ENCODE results near the gene SLC12A3. TPM values are rescaled to one million over a fixed set of nuclear protein-coding genes. Genes with fewer than 3 reads are reported as not detected.

Gene SLC12A3
- total RNA-seq, 1 donor from 2014 or later, result not detected

DNA sequence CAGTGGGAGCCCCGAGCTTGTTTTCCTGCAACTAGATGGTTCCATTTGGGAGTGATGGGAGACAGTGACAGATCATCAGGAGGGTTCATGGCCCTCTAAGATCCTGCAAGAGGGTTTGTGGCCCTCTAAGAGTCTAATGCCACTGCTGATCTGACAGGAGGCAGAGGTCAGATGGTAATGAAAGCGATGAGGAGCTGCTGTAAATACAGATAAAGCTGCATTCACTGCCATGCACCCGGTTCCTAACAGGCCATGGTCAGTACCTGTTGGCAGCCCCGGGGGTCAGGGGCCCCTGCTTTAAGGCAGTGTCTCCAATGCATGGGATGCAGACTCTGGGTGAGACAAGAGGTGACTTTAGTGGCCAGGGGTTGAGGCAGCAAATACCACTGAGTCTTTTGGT, 30.8 kb downstream of the SLC12A3 start:
- Histone ChIP-seq H3F3A (ENCODE audit: low read depth) (no peaks in the 10 kb centered on the region), H3K4me3 (no peak overlapping the region), H4K20me1 (ENCODE audit: low read depth) (no peaks in the 10 kb centered on the region), H3K27ac (no peak overlapping the region), H3K36me3 (no peaks in the 10 kb centered on the region), H3K27me3 (no peaks in the 10 kb centered on the region), H3K4me2 (no peak overlapping the region), H3K4me1 (no peaks in the 10 kb centered on the region), H3K9me3 (ENCODE audit: low read depth) (no peaks in the 10 kb centered on the region), H2AFZ (replicated peaks) (no peak overlapping the region), H3K79me2 (ENCODE audit: low read depth) (no peaks in the 10 kb centered on the region), H3K9ac (no peak overlapping the region)
- H3K36me3 Mint-ChIP-seq, result no peaks in the 10 kb centered on the region
- H3K4me3 Mint-ChIP-seq, result no peak overlapping the region
- no peaks in the 10 kb centered on the region for H3K4me1 Mint-ChIP-seq
- TF ChIP-seq EZH2 (IDR thresholded peaks at IDR 0.05) (no peak), EZH2phosphoT487 (IDR thresholded peaks at IDR 0.05) (no peak)
- TF ChIP-seq, protein P1, sequence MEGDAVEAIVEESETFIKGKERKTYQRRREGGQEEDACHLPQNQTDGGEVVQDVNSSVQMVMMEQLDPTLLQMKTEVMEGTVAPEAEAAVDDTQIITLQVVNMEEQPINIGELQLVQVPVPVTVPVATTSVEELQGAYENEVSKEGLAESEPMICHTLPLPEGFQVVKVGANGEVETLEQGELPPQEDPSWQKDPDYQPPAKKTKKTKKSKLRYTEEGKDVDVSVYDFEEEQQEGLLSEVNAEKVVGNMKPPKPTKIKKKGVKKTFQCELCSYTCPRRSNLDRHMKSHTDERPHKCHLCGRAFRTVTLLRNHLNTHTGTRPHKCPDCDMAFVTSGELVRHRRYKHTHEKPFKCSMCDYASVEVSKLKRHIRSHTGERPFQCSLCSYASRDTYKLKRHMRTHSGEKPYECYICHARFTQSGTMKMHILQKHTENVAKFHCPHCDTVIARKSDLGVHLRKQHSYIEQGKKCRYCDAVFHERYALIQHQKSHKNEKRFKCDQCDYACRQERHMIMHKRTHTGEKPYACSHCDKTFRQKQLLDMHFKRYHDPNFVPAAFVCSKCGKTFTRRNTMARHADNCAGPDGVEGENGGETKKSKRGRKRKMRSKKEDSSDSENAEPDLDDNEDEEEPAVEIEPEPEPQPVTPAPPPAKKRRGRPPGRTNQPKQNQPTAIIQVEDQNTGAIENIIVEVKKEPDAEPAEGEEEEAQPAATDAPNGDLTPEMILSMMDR (IDR thresholded peaks at IDR 0.05), result no peak
- H3K27me3 Mint-ChIP-seq (ENCODE audit: insufficient read depth, low read depth), result peaks cover 10% of the 10 kb centered on the region
- H3K27ac Mint-ChIP-seq, result no peak overlapping the region
- no peaks in the 10 kb centered on the region for H3K9me3 Mint-ChIP-seq
- no peak for DNase-seq (ENCODE audit: low spot score)

DNA sequence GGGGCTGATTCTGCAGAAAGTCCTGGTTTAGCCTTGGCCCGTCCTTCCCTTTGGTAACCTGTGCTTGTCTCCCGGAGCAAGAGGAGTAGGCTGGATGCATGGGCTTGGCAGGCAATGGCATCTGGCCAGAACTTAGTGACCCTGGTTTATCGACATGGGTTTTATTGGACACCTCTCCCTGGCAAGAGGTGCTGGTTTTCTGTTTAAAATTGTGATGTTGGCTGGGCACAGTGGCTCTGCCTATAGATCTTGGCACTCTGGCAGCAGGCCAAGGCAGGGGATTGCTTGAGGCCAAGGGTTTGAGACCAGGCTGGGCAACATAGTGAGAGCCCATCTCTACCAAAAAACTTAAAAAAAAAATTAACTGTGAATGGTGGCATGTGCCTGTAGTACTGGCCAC, 31.2 kb downstream of the SLC12A3 start:
- H3K9me3 Mint-ChIP-seq, result no peaks in the 10 kb centered on the region
- Histone ChIP-seq H3K9me3 (ENCODE audit: low read depth) (no peaks in the 10 kb centered on the region), H3F3A (ENCODE audit: low read depth) (no peaks in the 10 kb centered on the region), H3K27me3 (no peaks in the 10 kb centered on the region), H3K4me1 (no peaks in the 10 kb centered on the region), H2AFZ (replicated peaks) (no peak overlapping the region), H3K79me2 (ENCODE audit: low read depth) (no peaks in the 10 kb centered on the region), H4K20me1 (ENCODE audit: low read depth) (no peaks in the 10 kb centered on the region), H3K4me2 (no peak overlapping the region), H3K27ac (no peak overlapping the region), H3K36me3 (no peaks in the 10 kb centered on the region), H3K9ac (no peak overlapping the region), H3K4me3 (no peak overlapping the region)
- TF ChIP-seq EZH2 (IDR thresholded peaks at IDR 0.05) (no peak), EZH2phosphoT487 (IDR thresholded peaks at IDR 0.05) (no peak)
- TF ChIP-seq, protein P1 (IDR thresholded peaks at IDR 0.05), result no peak
- DNase-seq (ENCODE audit: low spot score), result no peak
- no peak overlapping the region for H3K4me3 Mint-ChIP-seq
- H3K36me3 Mint-ChIP-seq, result no peaks in the 10 kb centered on the region
- no peaks in the 10 kb centered on the region for H3K4me1 Mint-ChIP-seq
- H3K27ac Mint-ChIP-seq, result no peak overlapping the region
- peaks cover 10% of the 10 kb centered on the region for H3K27me3 Mint-ChIP-seq (ENCODE audit: insufficient read depth, low read depth)

DNA sequence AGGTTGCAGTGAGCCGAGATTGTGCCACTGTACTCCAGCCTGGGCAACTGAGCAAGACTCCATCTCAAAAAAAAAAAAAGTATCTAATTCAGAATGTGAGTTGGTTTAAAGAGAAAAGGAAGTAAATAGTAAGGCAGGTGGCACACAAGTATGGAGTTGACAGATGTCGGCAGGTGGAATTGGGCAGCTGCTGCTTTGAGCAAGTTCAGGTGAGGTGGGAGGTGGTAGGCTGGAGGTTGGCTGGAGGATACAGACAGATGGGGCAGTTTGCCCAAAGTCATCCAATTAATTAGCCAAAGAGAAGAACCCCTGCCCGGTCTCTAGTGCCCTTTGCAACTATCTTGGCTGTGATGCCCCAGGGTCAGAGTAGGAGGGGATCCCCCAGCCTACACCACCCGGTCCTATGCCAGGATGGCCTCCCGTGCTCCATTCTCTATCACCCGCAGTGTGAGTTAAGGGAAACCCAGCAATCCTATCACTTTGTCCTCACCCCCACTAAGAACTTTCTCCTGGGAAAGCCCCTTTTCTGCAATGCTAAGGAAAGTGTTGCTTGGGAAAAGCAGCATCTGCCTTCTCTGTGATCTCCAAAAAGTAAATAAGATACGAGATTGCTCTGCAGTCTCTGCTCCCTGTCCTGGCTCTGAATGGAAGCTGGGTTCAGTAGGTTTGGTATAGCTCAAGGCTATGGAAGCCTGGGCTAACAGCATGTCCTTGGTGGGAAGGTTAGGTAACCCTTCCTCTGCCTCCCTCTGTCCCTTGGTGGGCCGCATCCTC, 32.2 kb downstream of the SLC12A3 start:
- Histone ChIP-seq H3K27ac (no peak overlapping the region), H3K27me3 (no peaks in the 10 kb centered on the region), H3K4me2 (no peak overlapping the region), H3K4me1 (no peaks in the 10 kb centered on the region), H2AFZ (replicated peaks) (no peak overlapping the region), H3K9me3 (ENCODE audit: low read depth) (no peaks in the 10 kb centered on the region), H4K20me1 (ENCODE audit: low read depth) (no peaks in the 10 kb centered on the region), H3F3A (ENCODE audit: low read depth) (no peaks in the 10 kb centered on the region), H3K4me3 (no peak overlapping the region), H3K79me2 (ENCODE audit: low read depth) (no peaks in the 10 kb centered on the region), H3K36me3 (no peaks in the 10 kb centered on the region), H3K9ac (no peak overlapping the region)
- no peaks in the 10 kb centered on the region for H3K9me3 Mint-ChIP-seq
- DNase-seq (ENCODE audit: low spot score), result no peak
- peaks cover 10% of the 10 kb centered on the region for H3K27me3 Mint-ChIP-seq (ENCODE audit: insufficient read depth, low read depth)
- no peaks in the 10 kb centered on the region for H3K36me3 Mint-ChIP-seq
- no peak overlapping the region for H3K4me3 Mint-ChIP-seq
- H3K4me1 Mint-ChIP-seq, result no peaks in the 10 kb centered on the region
- TF ChIP-seq EZH2 (IDR thresholded peaks at IDR 0.05), result no peak
- TF ChIP-seq EZH2phosphoT487 (IDR thresholded peaks at IDR 0.05), result no peak
- TF ChIP-seq, protein P1 (IDR thresholded peaks at IDR 0.05), result no peak
- peak overlapping the region; percentile 46 for H3K27ac Mint-ChIP-seq
